OCI-LY3 (cell line): ENCODE data around the gene DHRS13.
"Not testable (repeated sequence)": the region's sequence is repeated elsewhere in the genome, so short reads cannot be mapped to it uniquely, and the experiment has no call there.

Source experiments
- H2AFZ ChIP-seq: fragments of 200-600, 300-600 bp; shearing (Covaris generic); 2 replicates; pipeline ENCODE4 v1.6.0; 2014; ENCODE audit warnings: antibody characterized with exemption, low read depth, low read length
- H3K27ac ChIP-seq: fragments of 200-600, 300-600 bp; sonication (generic); 2 replicates; pipeline ENCODE4 v1.5.1; 2014; ENCODE audit warnings: mild to moderate bottlenecking, low read length, moderate library complexity, mixed read lengths
- H3K27me3 ChIP-seq: fragments of 200-600, 300-600 bp; sonication (generic); 2 replicates; pipeline ENCODE4 v1.6.1; 2014; ENCODE audit warnings: low read depth, low read length, mixed read lengths
- H3K36me3 ChIP-seq: fragments of 200-600, 300-600 bp; sonication (generic); replicated peaks from 2 replicates; pipeline ENCODE3; 2014; ENCODE audit warnings: low read depth, low read length, mixed read lengths
- H3K4me1 ChIP-seq: fragments of 300-600, 200-600 bp; sonication (generic); 2 replicates; pipeline ENCODE4 v1.6.1; 2014; ENCODE audit warnings: low read length, mixed read lengths
- H3K4me2 ChIP-seq: fragments of 200-600, 300-600 bp; sonication (generic); 2 replicates; pipeline ENCODE4 v1.6.1; 2014; ENCODE audit warnings: low read length, mixed read lengths
- H3K4me3 ChIP-seq: fragments of 300-600, 200-600 bp; sonication (generic); 2 replicates; pipeline ENCODE4 v1.5.1; 2014; ENCODE audit warnings: antibody characterized with exemption, mild to moderate bottlenecking, low read length, moderate library complexity
- H3K79me2 ChIP-seq: fragments of 300-600, 200-600 bp; shearing (Covaris generic); 2 replicates; pipeline ENCODE4 v1.6.1; 2014; ENCODE audit warnings: mild to moderate bottlenecking, low read length, mixed read lengths
- H3K9ac ChIP-seq: fragments of 300-600, 200-600 bp; shearing (Covaris generic); 2 replicates; pipeline ENCODE4 v1.6.0; 2014; ENCODE audit warnings: mild to moderate bottlenecking, low read length, moderate library complexity
- H3K9me3 ChIP-seq: fragments of 200-600, 300-600 bp; shearing (Covaris generic); 2 replicates; pipeline ENCODE4 v1.6.1; 2014; ENCODE audit warnings: low read length, mixed read lengths; ENCODE audit not compliant: insufficient read depth
- H4K20me1 ChIP-seq: fragments of 200-600, 300-600 bp; sonication (generic); 2 replicates; pipeline ENCODE4 v1.6.1; 2016; ENCODE audit warnings: low read length, mixed read lengths; ENCODE audit not compliant: insufficient read depth
- CTCF ChIP-seq: fragments of 200-600, 300-600 bp; sonication (generic); IDR thresholded peaks from 2 replicates; pipeline ENCODE4 v1.5.1; 2014; ENCODE audit warnings: antibody characterized with exemption, low read length, low read depth
- EZH2phosphoT487 ChIP-seq: fragments of 200-600 bp; shearing (Covaris generic); IDR thresholded peaks from 2 replicates; pipeline ENCODE4 v1.6.1; 2018; ENCODE audit warnings: antibody characterized with exemption, mixed run types, low read depth

The DHRS13 gene

GRCh38 chr17:28880572-28880945 is 22.3 kb downstream of the DHRS13 start:
- H3K9ac ChIP-seq: no peak overlapping the region
- H3K4me2 ChIP-seq: no peak overlapping the region
- H3K9me3 ChIP-seq: no peaks in the 10 kb centered on the region
- H3K79me2 ChIP-seq: no peaks in the 10 kb centered on the region
- no peak for TF ChIP-seq EZH2phosphoT487
- TF ChIP-seq CTCF: no peak
- no peaks in the 10 kb centered on the region for H4K20me1 ChIP-seq
- peaks cover 29% of the 10 kb centered on the region for H3K36me3 ChIP-seq
- no peak overlapping the region for H2AFZ ChIP-seq
- H3K27me3 ChIP-seq: no peaks in the 10 kb centered on the region
- H3K4me3 ChIP-seq: no peak overlapping the region
- no peak overlapping the region for H3K27ac ChIP-seq
- H3K4me1 ChIP-seq: peaks cover 11% of the 10 kb centered on the region

GRCh38 chr17:28879886-28880571 is 22.9 kb downstream of the DHRS13 start:
- Histone ChIP-seq H3K27ac (no peak overlapping the region), H3K27me3 (no peaks in the 10 kb centered on the region), H3K4me1 (peaks cover 11% of the 10 kb centered on the region), H3K9ac (no peak overlapping the region), H3K9me3 (no peaks in the 10 kb centered on the region), H3K4me3 (no peak overlapping the region), H3K4me2 (no peak overlapping the region), H3K36me3 (peaks cover 25% of the 10 kb centered on the region), H2AFZ (no peak overlapping the region), H3K79me2 (no peaks in the 10 kb centered on the region), H4K20me1 (no peaks in the 10 kb centered on the region)
- TF ChIP-seq EZH2phosphoT487 (no peak), CTCF (no peak)

GRCh38 chr17:28878981-28879380 is 23.9 kb downstream of the DHRS13 start:
- no peaks in the 10 kb centered on the region for H3K79me2 ChIP-seq
- H3K36me3 ChIP-seq: peaks cover 22% of the 10 kb centered on the region
- H3K4me3 ChIP-seq: no peak overlapping the region
- H3K4me2 ChIP-seq: no peak overlapping the region
- no peaks in the 10 kb centered on the region for H4K20me1 ChIP-seq
- H2AFZ ChIP-seq: no peak overlapping the region
- H3K4me1 ChIP-seq: peaks cover 11% of the 10 kb centered on the region
- H3K27me3 ChIP-seq: no peaks in the 10 kb centered on the region
- TF ChIP-seq EZH2phosphoT487: no peak
- TF ChIP-seq CTCF: peak; percentile 52
- no peak overlapping the region for H3K27ac ChIP-seq
- no peaks in the 10 kb centered on the region for H3K9me3 ChIP-seq
- no peak overlapping the region for H3K9ac ChIP-seq

GRCh38 chr17:28878158-28878910 is 24.5 kb downstream of the DHRS13 start:
- Histone ChIP-seq H3K4me2 (no peak overlapping the region), H3K4me1 (peaks cover 11% of the 10 kb centered on the region), H2AFZ (no peak overlapping the region), H3K79me2 (no peaks in the 10 kb centered on the region), H3K9me3 (no peaks in the 10 kb centered on the region), H4K20me1 (no peaks in the 10 kb centered on the region), H3K9ac (no peak overlapping the region), H3K4me3 (no peak overlapping the region), H3K27me3 (no peaks in the 10 kb centered on the region), H3K36me3 (peaks cover 22% of the 10 kb centered on the region), H3K27ac (no peak overlapping the region)
- TF ChIP-seq EZH2phosphoT487 (no peak), CTCF (no peak)

- not testable (repeated sequence) for H3K27ac ChIP-seq, H3K9ac ChIP-seq, H4K20me1 ChIP-seq, H3K9me3 ChIP-seq, H3K27me3 ChIP-seq, H2AFZ ChIP-seq, H3K4me3 ChIP-seq, H3K79me2 ChIP-seq, H3K4me2 ChIP-seq
- Histone ChIP-seq H3K36me3 (peaks cover 22% of the 10 kb centered on the region), H3K4me1 (peaks cover 11% of the 10 kb centered on the region)
Measured at GRCh38 chr17:28877150-28877711, 25.6 kb downstream of the DHRS13 start.
